ENCODE data around the gene MRPL44.
"Not testable (repeated sequence)": the region's sequence is repeated elsewhere in the genome, so short reads cannot be mapped to it uniquely, and the experiment has no call there.

Gene MRPL44

GRCh38 chr2:223937535-223937934 lies 19.7 kb upstream of the MRPL44 start:
- no peak for DNase-seq

- DNase-seq = not testable (repeated sequence)
Measured at GRCh38 chr2:223939438-223939837, 17.8 kb upstream of the MRPL44 start.

GRCh38 chr2:223941579-223942277 lies 15.5 kb upstream of the MRPL44 start:
- no peak for DNase-seq

GRCh38 chr2:223943135-223943534 lies 14.1 kb upstream of the MRPL44 start:
- no peak for DNase-seq

- DNase-seq = no peak
Measured at GRCh38 chr2:223943561-223944008, 13.7 kb upstream of the MRPL44 start.

GRCh38 chr2:223944166-223944702 lies 13.0 kb upstream of the MRPL44 start:
- DNase-seq = no peak

GRCh38 chr2:223944703-223945531 lies 12.3 kb upstream of the MRPL44 start, which contains the start of gene WDFY1:
Gene WDFY1 (minus strand): TSS chr2:223945335. CDS start chr2:223945284, 51 bp downstream.
- peak; percentile 44 for DNase-seq

GRCh38 chr2:223945755-223946154 lies 11.5 kb upstream of the MRPL44 start:
- DNase-seq = no peak

GRCh38 chr2:223947711-223948205 lies 9.5 kb upstream of the MRPL44 start:
- DNase-seq = no peak

GRCh38 chr2:223949241-223949840 lies 7.9 kb upstream of the MRPL44 start:
- DNase-seq = no peak

- DNase-seq = peak; percentile 50
Measured at GRCh38 chr2:223950448-223951347, 6.6 kb upstream of the MRPL44 start.

- no peak for DNase-seq
Measured at GRCh38 chr2:223952280-223952968, 4.8 kb upstream of the MRPL44 start.

- DNase-seq = no peak
Measured at GRCh38 chr2:223954401-223954800, 2.9 kb upstream of the MRPL44 start.

GRCh38 chr2:223956300-223956699 lies 963 bp upstream of the MRPL44 start:
- DNase-seq = no peak

- DNase-seq = no peak
Measured at GRCh38 chr2:223959688-223960087, 2.4 kb downstream of the MRPL44 start.

GRCh38 chr2:223967981-223968380 lies 10.7 kb downstream of the MRPL44 start:
- no peak for DNase-seq

GRCh38 chr2:223969315-223969714 lies 12.1 kb downstream of the MRPL44 start:
- DNase-seq = no peak

GRCh38 chr2:223969856-223970255 lies 12.6 kb downstream of the MRPL44 start:
- DNase-seq = no peak

GRCh38 chr2:223970343-223971128 lies 13.3 kb downstream of the MRPL44 start:
- DNase-seq = peak; percentile 15

GRCh38 chr2:223971731-223972130 lies 14.5 kb downstream of the MRPL44 start:
- DNase-seq = no peak
